ENCODE data around the gene NEUROG1. TPM values are rescaled to one million over a fixed set of nuclear protein-coding genes. Genes with fewer than 3 reads are reported as not detected.

The NEUROG1 gene
- total RNA-seq, 2 experiments from 2014 or later, result not detected

- H3K27ac ChIP-seq (ENCODE audit: low read depth in 1 of 2, low read length in 2 of 2), result no peak overlapping the region
- H3K9me3 ChIP-seq (ENCODE audit: control insufficient read depth in 1 of 2, insufficient read depth in 1 of 2, low read length in 2 of 2), result peaks cover 0 to 14% of the 10 kb centered on the region in 2 experiments
- ATAC-seq (ENCODE audit: poor library complexity), result no peak
- DNase-seq, result no peak
- ChIA-PET CTCF (no interaction called here), POLR2A (no interaction called here)
- Mint-ChIP-seq H3K27me3 (peaks cover 62% of the 10 kb centered on the region), H3K4me1 (ENCODE audit: low read depth) (no peaks in the 10 kb centered on the region), H3K36me3 (ENCODE audit: low read depth) (no peaks in the 10 kb centered on the region), H3K27ac (no peak overlapping the region), H3K9me3 (no peaks in the 10 kb centered on the region), H3K4me3 (no peak overlapping the region)
- intact Hi-C loops (cut with DNase I, micrococcal nuclease), result no loop called here
- H3K4me3 ChIP-seq (ENCODE audit: low read length), result no peak overlapping the region
- TF ChIP-seq, protein P1, sequence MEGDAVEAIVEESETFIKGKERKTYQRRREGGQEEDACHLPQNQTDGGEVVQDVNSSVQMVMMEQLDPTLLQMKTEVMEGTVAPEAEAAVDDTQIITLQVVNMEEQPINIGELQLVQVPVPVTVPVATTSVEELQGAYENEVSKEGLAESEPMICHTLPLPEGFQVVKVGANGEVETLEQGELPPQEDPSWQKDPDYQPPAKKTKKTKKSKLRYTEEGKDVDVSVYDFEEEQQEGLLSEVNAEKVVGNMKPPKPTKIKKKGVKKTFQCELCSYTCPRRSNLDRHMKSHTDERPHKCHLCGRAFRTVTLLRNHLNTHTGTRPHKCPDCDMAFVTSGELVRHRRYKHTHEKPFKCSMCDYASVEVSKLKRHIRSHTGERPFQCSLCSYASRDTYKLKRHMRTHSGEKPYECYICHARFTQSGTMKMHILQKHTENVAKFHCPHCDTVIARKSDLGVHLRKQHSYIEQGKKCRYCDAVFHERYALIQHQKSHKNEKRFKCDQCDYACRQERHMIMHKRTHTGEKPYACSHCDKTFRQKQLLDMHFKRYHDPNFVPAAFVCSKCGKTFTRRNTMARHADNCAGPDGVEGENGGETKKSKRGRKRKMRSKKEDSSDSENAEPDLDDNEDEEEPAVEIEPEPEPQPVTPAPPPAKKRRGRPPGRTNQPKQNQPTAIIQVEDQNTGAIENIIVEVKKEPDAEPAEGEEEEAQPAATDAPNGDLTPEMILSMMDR (IDR thresholded peaks at IDR 0.05), result no peak
- H3K4me1 ChIP-seq (ENCODE audit: insufficient read depth, low read length), result no peaks in the 10 kb centered on the region
- no peaks in the 10 kb centered on the region for H3K36me3 ChIP-seq (ENCODE audit: insufficient read depth, low read length)
- H3K27me3 ChIP-seq (ENCODE audit: control insufficient read depth in 1 of 2, insufficient read depth in 2 of 2, low read length in 2 of 2), result peaks cover 12 to 26% of the 10 kb centered on the region in 2 experiments
Observed at GRCh38 chr5:135582099-135582781, 46.5 kb upstream of the NEUROG1 start.

DNA sequence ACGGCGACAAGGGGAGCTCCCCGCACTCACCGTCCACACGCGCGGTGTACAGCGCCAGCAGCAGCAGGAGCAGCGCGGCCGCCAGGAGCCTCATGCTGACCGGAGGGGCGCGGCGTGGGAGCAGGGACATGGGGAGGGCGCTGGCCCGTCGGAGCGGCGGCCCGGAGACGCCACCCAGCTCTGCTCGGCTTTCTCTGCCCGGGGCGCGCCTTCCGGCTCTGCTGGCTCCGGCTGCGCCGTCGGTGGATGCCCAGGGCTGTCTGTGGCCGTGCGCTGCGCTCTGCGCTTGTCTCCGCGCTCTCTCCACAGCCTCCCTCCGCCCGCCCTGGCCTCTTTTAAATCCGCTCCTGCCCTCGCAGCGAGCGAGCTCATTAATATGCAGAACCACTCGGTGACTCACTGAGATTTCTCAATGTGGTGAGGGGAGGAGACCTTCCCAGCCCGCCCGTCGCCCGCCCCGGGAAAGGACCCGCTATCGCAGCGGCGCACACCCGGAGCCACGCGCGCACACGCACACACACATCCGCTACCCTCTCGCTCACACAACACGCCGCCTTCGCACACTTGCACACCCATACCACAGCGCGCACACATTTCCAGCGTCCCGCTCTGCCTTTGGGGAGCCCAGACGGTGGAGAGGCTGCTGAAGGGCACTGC lies 43.0 kb upstream of the NEUROG1 start, which contains the start of gene CXCL14:
CXCL14 (minus strand) TSS at position 307 of the 657 bp plus-strand sequence; CDS start at position 94, 213 bp downstream.
- no peaks in the 10 kb centered on the region for H3K36me3 ChIP-seq (ENCODE audit: insufficient read depth, low read length)
- Mint-ChIP-seq H3K4me3 (no peak within 1 kb of the TSS), H3K36me3 (ENCODE audit: low read depth) (no peaks in the 10 kb centered on the region), H3K9me3 (no peaks in the 10 kb centered on the region), H3K27me3 (peaks cover 73% of the 10 kb centered on the region), H3K4me1 (ENCODE audit: low read depth) (no peaks in the 10 kb centered on the region), H3K27ac (no peak within 1 kb of the TSS)
- POLR2A ChIA-PET, result no interaction called here
- no peak within 1 kb of the TSS for H3K4me3 ChIP-seq (ENCODE audit: low read length)
- H3K4me1 ChIP-seq (ENCODE audit: insufficient read depth, low read length), result no peaks in the 10 kb centered on the region
- intact Hi-C loops (cut with DNase I, micrococcal nuclease), result no loop called here
- peaks cover 12 to 35% of the 10 kb centered on the region in 2 experiments for H3K27me3 ChIP-seq (ENCODE audit: control insufficient read depth in 1 of 2, insufficient read depth in 2 of 2, low read length in 2 of 2)
- CTCF ChIA-PET, result no interaction called here
- TF ChIP-seq, protein P1 (IDR thresholded peaks at IDR 0.05), result no peak
- peaks cover 0 to 14% of the 10 kb centered on the region in 2 experiments for H3K9me3 ChIP-seq (ENCODE audit: control insufficient read depth in 1 of 2, insufficient read depth in 1 of 2, low read length in 2 of 2)
- DNase-seq (peak in 2 of 14 experiments; percentile 25 to 26), ATAC-seq (ENCODE audit: poor library complexity) (no peak)
- no peak within 1 kb of the TSS for H3K27ac ChIP-seq (ENCODE audit: low read depth in 1 of 2, low read length in 2 of 2)

DNA sequence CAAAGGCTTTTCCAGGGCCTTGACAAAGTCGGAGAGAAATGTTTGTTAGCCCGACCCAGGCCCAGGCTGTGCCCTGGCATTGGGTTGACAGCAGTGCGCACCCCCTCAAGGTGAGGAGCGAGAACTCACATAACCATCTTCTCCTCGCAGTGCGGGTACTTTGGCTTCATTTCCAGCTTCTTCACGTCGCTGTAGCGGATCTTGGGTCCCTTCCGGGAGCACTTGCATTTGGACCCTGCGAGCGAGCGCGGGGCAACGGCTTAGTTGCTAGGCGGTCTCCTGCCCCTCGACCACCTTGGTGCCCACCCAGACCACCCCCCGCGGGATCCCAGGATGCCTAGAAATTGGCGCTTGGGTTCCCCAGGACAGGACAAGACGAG lies 42.5 kb upstream of the NEUROG1 start:
- Histone ChIP-seq H3K4me1 (ENCODE audit: insufficient read depth, low read length) (no peaks in the 10 kb centered on the region), H3K4me3 (ENCODE audit: low read length) (no peak overlapping the region), H3K27me3 (ENCODE audit: control insufficient read depth in 1 of 2, insufficient read depth in 2 of 2, low read length in 2 of 2) (peaks cover 12 to 33% of the 10 kb centered on the region in 2 experiments), H3K9me3 (ENCODE audit: control insufficient read depth in 1 of 2, insufficient read depth in 1 of 2, low read length in 2 of 2) (peaks cover 0 to 14% of the 10 kb centered on the region in 2 experiments), H3K27ac (ENCODE audit: low read depth in 1 of 2, low read length in 2 of 2) (no peak overlapping the region), H3K36me3 (ENCODE audit: insufficient read depth, low read length) (no peaks in the 10 kb centered on the region)
- POLR2A ChIA-PET, result no interaction called here
- Mint-ChIP-seq H3K27ac (no peak overlapping the region), H3K27me3 (peaks cover 68% of the 10 kb centered on the region), H3K36me3 (ENCODE audit: low read depth) (no peaks in the 10 kb centered on the region), H3K4me1 (ENCODE audit: low read depth) (no peaks in the 10 kb centered on the region), H3K9me3 (no peaks in the 10 kb centered on the region), H3K4me3 (no peak overlapping the region)
- CTCF ChIA-PET, result no interaction called here
- TF ChIP-seq, protein P1 (IDR thresholded peaks at IDR 0.05), result no peak
- ATAC-seq (ENCODE audit: poor library complexity), result no peak
- intact Hi-C loops (cut with DNase I, micrococcal nuclease), result no loop called here
- DNase-seq, result no peak
